A549 (cell line): ENCODE measurements around the gene BEST3. TPM values are rescaled to one million over a fixed set of nuclear protein-coding genes. Genes with fewer than 3 reads are reported as not detected.
"Not testable (repeated sequence)": the region's sequence is repeated elsewhere in the genome, so short reads cannot be mapped to it uniquely, and the experiment has no call there.

Experiments
- ATAC-seq, 2 experiments: fragments of 200-7000 bp in 1 of 2; fragments of >200 bp in 1 of 2; cut with Nextera tagmentation in 1 of 2; cut with Tn5 transposase in 1 of 2; 3 replicates each; pipeline versions ENCODE4 v1.8.0 to v1.9.1; 2018 to 2020; ENCODE audit warnings: mild to moderate bottlenecking in 1 of 2, moderate library complexity in 1 of 2
- CTCF ChIA-PET: fragments of 300-600 bp; sonication (Branson Sonifier 250); formaldehyde crosslinking; extraction: SDS; loops from one replicate; lab custom pipeline; 2021; ENCODE audit warnings: antibody characterized with exemption, inconsistent platforms; lab: Yijun Ruan, JAX
- POLR2A ChIA-PET: fragments of 350-600 bp; formaldehyde crosslinking; extraction: SDS; loops from one replicate; lab custom pipeline; 2021; ENCODE audit warnings: antibody characterized with exemption, inconsistent platforms; lab: Yijun Ruan, JAX
- DNase-seq, 2 experiments: peaks; one replicate each; pipeline versions ENCODE4 v3.0.0 to v3.0.0-alpha.2; 2011 to 2016; ENCODE audit warnings: low read depth in 1 of 2, low spot score in 1 of 2
- FAIRE-seq: peaks from 2 replicates; lab custom pipeline; 2011; peaks lifted over from hg19 to GRCh38; lab: Jason Lieb, UNC
- H3K27ac ChIP-seq, 2 experiments: fragments of >200 bp; sonication (Bioruptor Twin); formaldehyde crosslinking; 3 replicates each; pipeline ENCODE4 v1.5.1; 2016 to 2017
- H3K4me1 ChIP-seq: fragments of >200 bp; sonication (Bioruptor Twin); formaldehyde crosslinking; 3 replicates; pipeline ENCODE4 v1.6.1; 2016
- H3K4me2 ChIP-seq: fragments of >200 bp; sonication (Bioruptor Twin); formaldehyde crosslinking; 3 replicates; pipeline ENCODE4 v1.6.1; 2016
- H3K4me3 ChIP-seq: fragments of >200 bp; sonication (Bioruptor Twin); formaldehyde crosslinking; 3 replicates; pipeline ENCODE4 v1.5.1; 2016
- H3K9me3 ChIP-seq: fragments of >200 bp; sonication (Bioruptor Twin); formaldehyde crosslinking; 3 replicates; pipeline ENCODE4 v1.6.1; 2016
- CEBPB ChIP-seq, 2 experiments: fragments of >200 bp in 1 of 2; sonication (Bioruptor Twin) in 1 of 2; formaldehyde crosslinking in 1 of 2; IDR thresholded peaks; 2 replicates each; pipeline ENCODE4 v1.6.1; 2012 to 2016
- FOXS1 ChIP-seq: fragments of 250-450 bp; sonication (Bioruptor Pico); IDR thresholded peaks from 2 replicates; pipeline ENCODE4 v1.5.0; 2020; ENCODE audit warnings: mild to moderate bottlenecking, moderate library complexity
- HDAC2 ChIP-seq: fragments of 200-600 bp; sonication (generic); IDR thresholded peaks from 2 replicates; pipeline ENCODE4 v1.6.1; 2016
- HEYL ChIP-seq: fragments of 250-450 bp; sonication (Bioruptor Pico); IDR thresholded peaks from 2 replicates; pipeline ENCODE4 v1.8.0; 2021; ENCODE audit warnings: mild to moderate bottlenecking, moderate library complexity
- MAZ ChIP-seq: fragments of 150-350 bp; IDR thresholded peaks from 2 replicates; pipeline ENCODE4 v1.6.1; 2014; ENCODE audit warnings: antibody characterized with exemption, low read depth, low read length, borderline replicate concordance
- NR3C1 ChIP-seq: fragments of >200 bp; sonication (Bioruptor Twin); formaldehyde crosslinking; IDR thresholded peaks from 3 replicates; pipeline ENCODE4 v1.6.1; 2017
- WGBS: methylation state at CpG from one replicate; pipeline ENCODE4 v1.1.6; 2017; ENCODE audit errors: missing lambda C conversion rate; 5-methylcytosine and 5-hydroxymethylcytosine counted together
- polyA plus RNA-seq, 4 experiments: library from polyadenylated mRNA; depleted of rRNA in 3 of 4; stranded (reverse); fragments of >200 nt; fragmentation: RNase III in 1 of 4; extraction: RNeasy Plus Mini Kit Qiagen cat#74134 plus additional on column Dnase treatment in 1 of 4; gene quantifications; 2 replicates in 3 of 4; 3 replicates in 1 of 4; pipeline ENCODE4 v1.2.3, GENCODE V29; 2011 to 2017
- TF ChIP-seq, protein P1 (sequence below): fragments of 200-600 bp; sonication (generic); IDR thresholded peaks from 2 replicates; pipeline ENCODE4 v1.6.1; 2016; ENCODE audit warnings: antibody characterized with exemption, mild to moderate bottlenecking, moderate library complexity
- TF ChIP-seq, protein P2 (sequence below): fragments of >200 bp; sonication (Bioruptor Twin); formaldehyde crosslinking; IDR thresholded peaks from 3 replicates; pipeline ENCODE4 v1.5.1; 2016
- TF ChIP-seq, protein P3 (sequence below): IDR thresholded peaks from 2 replicates; pipeline ENCODE4 v1.6.1; 2012

Gene BEST3
- polyA plus RNA-seq, 2 of the 4 experiments (the other 2 are of a cell fraction): 0.57 to 1.2 TPM

DNA sequence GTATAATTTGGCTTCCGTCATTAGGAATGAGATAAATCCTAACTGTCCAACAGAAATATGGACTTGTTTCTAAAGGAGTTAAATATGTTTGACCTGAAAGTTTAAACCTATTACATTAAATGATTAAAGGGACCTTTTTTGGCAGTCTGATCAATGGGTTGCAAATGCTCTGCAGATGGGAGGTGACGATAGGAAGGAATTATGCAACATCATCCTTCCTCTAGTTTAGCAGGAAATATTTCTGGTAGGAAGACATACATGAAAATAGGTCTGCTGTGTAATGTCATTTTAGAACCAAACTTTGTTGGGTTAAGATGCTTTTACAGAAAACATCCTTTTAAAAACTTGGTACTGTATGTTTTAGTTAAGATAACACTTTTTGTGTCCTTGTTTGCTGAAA lies 91.0 kb downstream of the BEST3 start:
- Histone ChIP-seq H3K9me3 (no peaks in the 10 kb centered on the region), H3K4me3 (no peak overlapping the region), H3K4me2 (no peak overlapping the region), H3K27ac (no peak overlapping the region), H3K4me1 (no peaks in the 10 kb centered on the region)
- POLR2A ChIA-PET: interaction anchor here (0.7 kb wide), 1 partner anchor 1179 kb away, joined by 4 read pairs; no protein-coding TSS in a partner anchor
- DNase-seq (no peak), ATAC-seq (no peak), FAIRE-seq (no peak)
- TF ChIP-seq HDAC2: no peak
- TF ChIP-seq, protein P1, sequence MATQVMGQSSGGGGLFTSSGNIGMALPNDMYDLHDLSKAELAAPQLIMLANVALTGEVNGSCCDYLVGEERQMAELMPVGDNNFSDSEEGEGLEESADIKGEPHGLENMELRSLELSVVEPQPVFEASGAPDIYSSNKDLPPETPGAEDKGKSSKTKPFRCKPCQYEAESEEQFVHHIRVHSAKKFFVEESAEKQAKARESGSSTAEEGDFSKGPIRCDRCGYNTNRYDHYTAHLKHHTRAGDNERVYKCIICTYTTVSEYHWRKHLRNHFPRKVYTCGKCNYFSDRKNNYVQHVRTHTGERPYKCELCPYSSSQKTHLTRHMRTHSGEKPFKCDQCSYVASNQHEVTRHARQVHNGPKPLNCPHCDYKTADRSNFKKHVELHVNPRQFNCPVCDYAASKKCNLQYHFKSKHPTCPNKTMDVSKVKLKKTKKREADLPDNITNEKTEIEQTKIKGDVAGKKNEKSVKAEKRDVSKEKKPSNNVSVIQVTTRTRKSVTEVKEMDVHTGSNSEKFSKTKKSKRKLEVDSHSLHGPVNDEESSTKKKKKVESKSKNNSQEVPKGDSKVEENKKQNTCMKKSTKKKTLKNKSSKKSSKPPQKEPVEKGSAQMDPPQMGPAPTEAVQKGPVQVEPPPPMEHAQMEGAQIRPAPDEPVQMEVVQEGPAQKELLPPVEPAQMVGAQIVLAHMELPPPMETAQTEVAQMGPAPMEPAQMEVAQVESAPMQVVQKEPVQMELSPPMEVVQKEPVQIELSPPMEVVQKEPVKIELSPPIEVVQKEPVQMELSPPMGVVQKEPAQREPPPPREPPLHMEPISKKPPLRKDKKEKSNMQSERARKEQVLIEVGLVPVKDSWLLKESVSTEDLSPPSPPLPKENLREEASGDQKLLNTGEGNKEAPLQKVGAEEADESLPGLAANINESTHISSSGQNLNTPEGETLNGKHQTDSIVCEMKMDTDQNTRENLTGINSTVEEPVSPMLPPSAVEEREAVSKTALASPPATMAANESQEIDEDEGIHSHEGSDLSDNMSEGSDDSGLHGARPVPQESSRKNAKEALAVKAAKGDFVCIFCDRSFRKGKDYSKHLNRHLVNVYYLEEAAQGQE: no peak
- TF ChIP-seq FOXS1 (CRISPR knock-in tag): no peak
- TF ChIP-seq HEYL: no peak
- no peak for TF ChIP-seq NR3C1
- TF ChIP-seq MAZ: no peak
- TF ChIP-seq, protein P2, sequence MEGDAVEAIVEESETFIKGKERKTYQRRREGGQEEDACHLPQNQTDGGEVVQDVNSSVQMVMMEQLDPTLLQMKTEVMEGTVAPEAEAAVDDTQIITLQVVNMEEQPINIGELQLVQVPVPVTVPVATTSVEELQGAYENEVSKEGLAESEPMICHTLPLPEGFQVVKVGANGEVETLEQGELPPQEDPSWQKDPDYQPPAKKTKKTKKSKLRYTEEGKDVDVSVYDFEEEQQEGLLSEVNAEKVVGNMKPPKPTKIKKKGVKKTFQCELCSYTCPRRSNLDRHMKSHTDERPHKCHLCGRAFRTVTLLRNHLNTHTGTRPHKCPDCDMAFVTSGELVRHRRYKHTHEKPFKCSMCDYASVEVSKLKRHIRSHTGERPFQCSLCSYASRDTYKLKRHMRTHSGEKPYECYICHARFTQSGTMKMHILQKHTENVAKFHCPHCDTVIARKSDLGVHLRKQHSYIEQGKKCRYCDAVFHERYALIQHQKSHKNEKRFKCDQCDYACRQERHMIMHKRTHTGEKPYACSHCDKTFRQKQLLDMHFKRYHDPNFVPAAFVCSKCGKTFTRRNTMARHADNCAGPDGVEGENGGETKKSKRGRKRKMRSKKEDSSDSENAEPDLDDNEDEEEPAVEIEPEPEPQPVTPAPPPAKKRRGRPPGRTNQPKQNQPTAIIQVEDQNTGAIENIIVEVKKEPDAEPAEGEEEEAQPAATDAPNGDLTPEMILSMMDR: no peak
- TF ChIP-seq, protein P3, sequence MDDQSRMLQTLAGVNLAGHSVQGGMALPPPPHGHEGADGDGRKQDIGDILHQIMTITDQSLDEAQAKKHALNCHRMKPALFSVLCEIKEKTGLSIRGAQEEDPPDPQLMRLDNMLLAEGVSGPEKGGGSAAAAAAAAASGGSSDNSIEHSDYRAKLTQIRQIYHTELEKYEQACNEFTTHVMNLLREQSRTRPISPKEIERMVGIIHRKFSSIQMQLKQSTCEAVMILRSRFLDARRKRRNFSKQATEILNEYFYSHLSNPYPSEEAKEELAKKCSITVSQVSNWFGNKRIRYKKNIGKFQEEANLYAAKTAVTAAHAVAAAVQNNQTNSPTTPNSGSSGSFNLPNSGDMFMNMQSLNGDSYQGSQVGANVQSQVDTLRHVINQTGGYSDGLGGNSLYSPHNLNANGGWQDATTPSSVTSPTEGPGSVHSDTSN: no peak
- TF ChIP-seq CEBPB (IDR thresholded peaks at IDR 0.05): peak in 1 of 2 experiments; percentile 22; a peak in 1 of 4 replicates
- CTCF ChIA-PET: interaction anchor here (0.7 kb wide), 1 partner anchor 134 kb away, joined by 4 read pairs; no protein-coding TSS in a partner anchor
- WGBS: 89% methylated on average over 2 of the region's 2 CpGs

DNA sequence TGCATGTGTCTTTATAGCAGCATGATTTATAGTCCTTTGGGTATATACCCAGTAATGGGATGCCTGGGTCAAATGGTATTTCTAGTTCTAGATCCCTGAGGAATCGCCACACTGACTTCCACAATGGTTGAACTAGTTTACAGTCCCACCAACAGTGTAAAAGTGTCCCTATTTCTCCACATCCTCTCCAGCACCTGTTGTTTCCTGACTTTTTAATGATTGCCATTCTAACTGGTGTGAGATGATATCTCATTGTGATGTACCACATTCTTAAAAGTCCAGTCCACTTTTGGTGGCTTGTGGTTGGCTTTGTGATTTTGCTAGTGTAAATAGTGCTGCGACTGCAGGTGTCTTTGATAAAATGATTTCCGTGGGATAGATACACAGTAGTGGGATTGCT lies 94.8 kb downstream of the BEST3 start:
- H3K27ac ChIP-seq, FAIRE-seq, DNase-seq, H3K4me3 ChIP-seq, POLR2A ChIA-PET, ATAC-seq, H3K9me3 ChIP-seq, H3K4me2 ChIP-seq, H3K4me1 ChIP-seq: not testable (repeated sequence)
- CTCF ChIA-PET: interaction anchor here (0.8 to 1.8 kb wide), 2 partner anchors 24 to 35 kb away, joined by 3 to 9 read pairs; no protein-coding TSS in a partner anchor
- WGBS: 77% methylated on average over 2 of the region's 3 CpGs

Other genes with a start within 250 kb of the BEST3 start
- gene FRS2, start 228.9 kb downstream of the BEST3 start, polyA plus RNA-seq (2011; rRNA removed): 23.5 and 28.6 TPM in 2 replicates
- 13.3 to 14.9 TPM (median 14.1 TPM) in 3 replicates for gene FRS2, start 228.9 kb downstream of the BEST3 start, polyA plus RNA-seq (2017; fragmentation: RNase III; extraction: RNeasy Plus Mini Kit Qiagen cat#74134 plus additional on column Dnase treatment)
- 492 and 548 TPM in 2 replicates for gene CCT2, start 113.8 kb downstream of the BEST3 start, polyA plus RNA-seq (2011; rRNA removed)
- 437 to 442 TPM (median 441 TPM) in 3 replicates for gene CCT2, start 113.8 kb downstream of the BEST3 start, polyA plus RNA-seq (2017; fragmentation: RNase III; extraction: RNeasy Plus Mini Kit Qiagen cat#74134 plus additional on column Dnase treatment)
- gene LRRC10, start 88.4 kb downstream of the BEST3 start, polyA plus RNA-seq (2011; rRNA removed): not detected in 2 replicates
- not detected in 3 replicates for gene LRRC10, start 88.4 kb downstream of the BEST3 start, polyA plus RNA-seq (2017; fragmentation: RNase III; extraction: RNeasy Plus Mini Kit Qiagen cat#74134 plus additional on column Dnase treatment)
- 46.4 and 47.9 TPM in 2 replicates for gene RAB3IP, start 39.6 kb upstream of the BEST3 start, polyA plus RNA-seq (2011; rRNA removed)
- gene RAB3IP, start 39.6 kb upstream of the BEST3 start, polyA plus RNA-seq (2017; fragmentation: RNase III; extraction: RNeasy Plus Mini Kit Qiagen cat#74134 plus additional on column Dnase treatment): 11.5 to 14.2 TPM (median 12.1 TPM) in 3 replicates
- 0.12 TPM in 1 of 2 replicates, not detected in the other for gene MYRFL, start 125.9 kb upstream of the BEST3 start, polyA plus RNA-seq (2011; rRNA removed)
- gene MYRFL, start 125.9 kb upstream of the BEST3 start, polyA plus RNA-seq (2017; fragmentation: RNase III; extraction: RNeasy Plus Mini Kit Qiagen cat#74134 plus additional on column Dnase treatment): 0.04 TPM in 1 of 3 replicates, not detected in the others